Testis (tissue), 2 donors: ENCODE data around the gene RPEL1.

ENCODE experiments used
- CTCF ChIP-seq, 3 experiments: fragments of 450-650 bp in 2 of 3; fragments of 200-600 bp in 1 of 3; sonication (generic) in 1 of 3; IDR thresholded peaks; one replicate each; pipeline ENCODE4 v1.5.1; 2016 to 2019; ENCODE audit warnings: antibody characterized with exemption in 3 of 3, mild to moderate bottlenecking in 2 of 3, moderate library complexity in 1 of 3
- POLR2A ChIP-seq: fragments of 450-650 bp; IDR thresholded peaks from one replicate; pipeline ENCODE4 v1.6.1; 2017; ENCODE audit warnings: antibody characterized with exemption, mild to moderate bottlenecking, moderate library complexity

- TF ChIP-seq CTCF (IDR thresholded peaks at IDR 0.05) (no peak), POLR2A (no peak)
These were observed 13.5 kb upstream of the RPEL1 start for GRCh38 chr10:103232131-103232673.
